Measurements from ENCODE around the gene TAF10.

TAF10 gene

GRCh38 chr11:6612213-6613041 lies at the start of gene TAF10:
Gene TAF10, minus strand, starts transcription at chr11:6612216. Its CDS starts 27 bp downstream, at chr11:6612189.
- DNase-seq (ENCODE audit: low spot score): peak; percentile 95

- no peak for DNase-seq (ENCODE audit: low spot score)
These were observed 48.7 kb upstream of the TAF10 start for GRCh38 chr11:6660712-6661111.

GRCh38 chr11:6658647-6659046 lies 46.6 kb upstream of the TAF10 start:
- no peak for DNase-seq (ENCODE audit: low spot score)

GRCh38 chr11:6657346-6657745 lies 45.3 kb upstream of the TAF10 start:
- no peak for DNase-seq (ENCODE audit: low spot score)

- DNase-seq (ENCODE audit: low spot score): no peak
These were observed 44.9 kb upstream of the TAF10 start for GRCh38 chr11:6656936-6657335.

- no peak for DNase-seq (ENCODE audit: low spot score)
These were observed 44.5 kb upstream of the TAF10 start for GRCh38 chr11:6656584-6656915.

- DNase-seq (ENCODE audit: low spot score): no peak
These were observed 44.0 kb upstream of the TAF10 start, which contains the start of gene DCHS1 for GRCh38 chr11:6655790-6656583. Gene DCHS1, minus strand, starts transcription at chr11:6655809. Its CDS starts 14,196 bp downstream, at chr11:6641613.

- no peak for DNase-seq (ENCODE audit: low spot score)
These were observed 43.2 kb upstream of the TAF10 start for GRCh38 chr11:6655020-6655789.

GRCh38 chr11:6654281-6655019 lies 42.4 kb upstream of the TAF10 start:
- DNase-seq (ENCODE audit: low spot score): no peak

GRCh38 chr11:6653656-6654055 lies 41.6 kb upstream of the TAF10 start:
- no peak for DNase-seq (ENCODE audit: low spot score)

GRCh38 chr11:6653097-6653496 lies 41.1 kb upstream of the TAF10 start:
- no peak for DNase-seq (ENCODE audit: low spot score)

- DNase-seq (ENCODE audit: low spot score): no peak
These were observed 40.2 kb upstream of the TAF10 start for GRCh38 chr11:6652182-6652581.

GRCh38 chr11:6650980-6651379 lies 39.0 kb upstream of the TAF10 start:
- no peak for DNase-seq (ENCODE audit: low spot score)

GRCh38 chr11:6650104-6650503 lies 38.1 kb upstream of the TAF10 start:
- no peak for DNase-seq (ENCODE audit: low spot score)

GRCh38 chr11:6648501-6648900 lies 36.5 kb upstream of the TAF10 start:
- DNase-seq (ENCODE audit: low spot score): no peak

- DNase-seq (ENCODE audit: low spot score): no peak
These were observed 35.8 kb upstream of the TAF10 start for GRCh38 chr11:6647836-6648235.

- no peak for DNase-seq (ENCODE audit: low spot score)
These were observed 35.1 kb upstream of the TAF10 start for GRCh38 chr11:6646918-6647679.

GRCh38 chr11:6646576-6646917 lies 34.5 kb upstream of the TAF10 start:
- no peak for DNase-seq (ENCODE audit: low spot score)

GRCh38 chr11:6646071-6646470 lies 34.1 kb upstream of the TAF10 start:
- DNase-seq (ENCODE audit: low spot score): no peak

GRCh38 chr11:6642957-6643356 lies 30.9 kb upstream of the TAF10 start:
- no peak for DNase-seq (ENCODE audit: low spot score)

Measured in hematopoietic multipotent progenitor cell treated with erythropoietin and hydrocortisone succinate and interleukin-3 and kit ligand, for 15 days (in vitro differentiated cells).